K562 (cell line): Measurements from ENCODE around the gene RUVBL2. TPM values are rescaled to one million over a fixed set of nuclear protein-coding genes. Genes with fewer than 3 reads are reported as not detected.

Experiments used
- ELF4 ChIP-seq: fragments of 450-650 bp; formaldehyde crosslinking; IDR thresholded peaks from 2 replicates; pipeline ENCODE4 v1.4.0; 2022; ENCODE audit warnings: missing genetic modification characterization
- HDAC2 ChIP-seq: fragments of 450-650 bp; IDR thresholded peaks from 2 replicates; pipeline ENCODE4 v1.6.1; 2016; ENCODE audit warnings: mild to moderate bottlenecking
- HDAC3 ChIP-seq: fragments of 450-650 bp; IDR thresholded peaks from 2 replicates; pipeline ENCODE4 v1.6.1; 2018; ENCODE audit warnings: borderline replicate concordance, mild to moderate bottlenecking, moderate library complexity; ENCODE audit not compliant: partially characterized antibody
- IRF2 ChIP-seq: sonication (generic); formaldehyde crosslinking; IDR thresholded peaks from 2 replicates; pipeline ENCODE4 v1.8.1; 2022; ENCODE audit warnings: mild to moderate bottlenecking, missing genetic modification reagents
- MCM5 ChIP-seq: fragments of 450-650 bp; IDR thresholded peaks from 2 replicates; pipeline ENCODE4 v1.6.1; 2016; ENCODE audit warnings: low read depth
- MIER1 ChIP-seq: fragments of 450-650 bp; IDR thresholded peaks from 2 replicates; pipeline ENCODE4 v1.6.1; 2016; ENCODE audit warnings: antibody characterized with exemption, mild to moderate bottlenecking, low read depth
- MYNN ChIP-seq, 2 experiments: sonication (generic); formaldehyde crosslinking in 1 of 2; IDR thresholded peaks; 2 replicates each; pipeline versions ENCODE4 v1.5.0 to v1.6.1; 2016 to 2020; ENCODE audit warnings: antibody characterized with exemption in 1 of 2, missing genetic modification reagents in 1 of 2
- RBM22 ChIP-seq: fragments of 200-400 bp; formaldehyde crosslinking; IDR thresholded peaks from 2 replicates; pipeline ENCODE4 v1.6.1; 2018; ENCODE audit warnings: low read length, low read depth; ENCODE audit not compliant: poor library complexity, severe bottlenecking
- RCOR1 ChIP-seq, 2 experiments: IDR thresholded peaks; 2 replicates each; pipeline ENCODE4 v1.6.1; 2012; ENCODE audit warnings: low read depth in 2 of 2, low read length in 2 of 2, borderline replicate concordance in 1 of 2, improper control_type of control experiment in 1 of 2
- THRB ChIP-seq: fragments of 450-650 bp; formaldehyde crosslinking; conservative IDR thresholded peaks from 2 replicates; pipeline ENCODE4 v1.4.0; 2022; ENCODE audit warnings: mild to moderate bottlenecking, missing genetic modification characterization
- ZBTB7A ChIP-seq: IDR thresholded peaks from 2 replicates; pipeline ENCODE4 v1.6.1; 2011; ENCODE audit warnings: low read depth, mild to moderate bottlenecking, low read length, moderate library complexity, borderline replicate concordance; ENCODE audit not compliant: control insufficient read depth
- ZNF318 ChIP-seq, 2 experiments: fragments of 450-650 bp; IDR thresholded peaks; 2 replicates each; pipeline ENCODE4 v1.6.1; 2016; ENCODE audit warnings: mild to moderate bottlenecking in 2 of 2, borderline replicate concordance in 1 of 2, low read depth in 1 of 2, moderate library complexity in 1 of 2
- ZSCAN29 ChIP-seq: fragments of 450-650 bp; IDR thresholded peaks from 2 replicates; pipeline ENCODE4 v1.6.1; 2017
- polyA plus RNA-seq, 8 experiments: library from polyadenylated mRNA; depleted of rRNA in 4 of 8; stranded (reverse) in 5 of 8; unstranded in 3 of 8; fragments of >200 nt; fragmentation: Nextera tagmentation in 2 of 8; fragmentation: Illumina TruSeq in 1 of 8; extraction: Ambion mirVana in 2 of 8; extraction: Trizol in 1 of 8; gene quantifications; 2 replicates each; pipeline versions ENCODE4 v1.2.1 to v1.2.3, GENCODE V29; 2011 to 2014; ENCODE audit warnings: inconsistent platforms in 1 of 8, missing spikeins in 1 of 8
- total RNA-seq, 7 experiments: library from RNA; depleted of rRNA in 6 of 7; stranded (reverse); fragments of >200 nt in 6 of 7; fragmentation: Illumina TruSeq in 2 of 7; extraction: Trizol in 2 of 7; gene quantifications; 2 replicates each; pipeline versions ENCODE4 v1.2.1 to v1.2.3, GENCODE V29; 2011 to 2021; ENCODE audit warnings: low replicate concordance in 1 of 7
- TF ChIP-seq, protein P1 (sequence below): fragments of 450-650 bp; formaldehyde crosslinking; IDR thresholded peaks from 2 replicates; pipeline ENCODE4 v1.4.0; 2022; ENCODE audit warnings: mild to moderate bottlenecking, moderate library complexity
- TF ChIP-seq, protein P2 (sequence below): sonication (generic); formaldehyde crosslinking; IDR thresholded peaks from 2 replicates; pipeline ENCODE4 v1.8.0; 2022; ENCODE audit warnings: mild to moderate bottlenecking, missing genetic modification reagents

The RUVBL2 gene
- total and polyA plus RNA-seq, 9 of the 15 experiments (the other 6 are each of a cell fraction or from before 2014, with no cell fraction given) = 71.4 to 453 (median 237) TPM

- TF ChIP-seq ZNF318 (IDR thresholded peaks at IDR 0.05; ENCODE audit: borderline replicate concordance in 1 of 2, low read depth in 1 of 2) (0 out of 4 replicates have a peak, but pooled peaks of 1 of the 2 experiments have one; percentile 21), MCM5 (no peak), ZBTB7A (peak; percentile 70), THRB (CRISPR knock-in tag) (peak; percentile 89), ELF4 (CRISPR knock-in tag) (peak; percentile 78), IRF2 (CRISPR knock-in tag) (no peak), MIER1 (no peak), HDAC2 (no peak), RCOR1 (IDR thresholded peaks at IDR 0.05; ENCODE audit: borderline replicate concordance in 1 of 2, low read depth in 2 of 2, low read length in 2 of 2) (peak in 1 of 2 experiments; percentile 44; a peak in 1 of 4 replicates), MYNN (IDR thresholded peaks at IDR 0.05) (peak; percentile 75), MYNN (CRISPR knock-in tag; IDR thresholded peaks at IDR 0.05) (no peak), ZSCAN29 (no peak; the same call in 1 of the 2 replicates), HDAC3 (peak; percentile 41), RBM22 (peak; percentile 70)
- TF ChIP-seq, protein P1, sequence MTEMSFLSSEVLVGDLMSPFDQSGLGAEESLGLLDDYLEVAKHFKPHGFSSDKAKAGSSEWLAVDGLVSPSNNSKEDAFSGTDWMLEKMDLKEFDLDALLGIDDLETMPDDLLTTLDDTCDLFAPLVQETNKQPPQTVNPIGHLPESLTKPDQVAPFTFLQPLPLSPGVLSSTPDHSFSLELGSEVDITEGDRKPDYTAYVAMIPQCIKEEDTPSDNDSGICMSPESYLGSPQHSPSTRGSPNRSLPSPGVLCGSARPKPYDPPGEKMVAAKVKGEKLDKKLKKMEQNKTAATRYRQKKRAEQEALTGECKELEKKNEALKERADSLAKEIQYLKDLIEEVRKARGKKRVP = 0 out of 2 replicates have a peak, but pooled peaks have one; percentile 22
- TF ChIP-seq, protein P2, sequence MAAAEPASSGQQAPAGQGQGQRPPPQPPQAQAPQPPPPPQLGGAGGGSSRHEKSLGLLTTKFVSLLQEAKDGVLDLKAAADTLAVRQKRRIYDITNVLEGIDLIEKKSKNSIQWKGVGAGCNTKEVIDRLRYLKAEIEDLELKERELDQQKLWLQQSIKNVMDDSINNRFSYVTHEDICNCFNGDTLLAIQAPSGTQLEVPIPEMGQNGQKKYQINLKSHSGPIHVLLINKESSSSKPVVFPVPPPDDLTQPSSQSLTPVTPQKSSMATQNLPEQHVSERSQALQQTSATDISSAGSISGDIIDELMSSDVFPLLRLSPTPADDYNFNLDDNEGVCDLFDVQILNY (CRISPR knock-in tag) = no peak
These were observed 26.1 kb upstream of the RUVBL2 start (continued) for GRCh38 chr19:48967346-48968178.
